ENCODE measurements around the gene SCGB1D4.

The SCGB1D4 gene

DNA sequence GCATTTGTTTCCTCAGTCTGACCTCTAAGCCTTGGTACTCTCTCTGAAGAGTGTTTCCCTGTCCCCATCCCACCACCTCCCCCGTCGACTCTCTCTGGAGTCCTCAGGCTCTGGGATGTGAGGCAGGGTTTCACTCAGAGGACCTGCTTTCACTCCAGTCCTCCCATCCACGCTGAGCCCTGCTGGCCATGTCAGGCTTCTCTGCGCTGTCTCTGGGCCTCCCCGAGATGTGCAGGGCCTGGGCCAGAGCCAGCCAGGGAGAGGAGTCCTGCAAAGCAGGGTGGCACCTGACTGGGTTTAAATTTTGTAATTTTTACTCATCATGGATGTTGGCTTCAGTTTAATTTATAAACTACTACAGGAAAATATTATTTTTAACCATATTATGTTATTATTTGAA lies 25.6 kb downstream of the SCGB1D4 start:
- Histone ChIP-seq H3K9ac (ENCODE audit: low read length) (no peak overlapping the region), H3K27me3 (ENCODE audit: low read depth, low read length) (peaks cover 13% of the 10 kb centered on the region), H3K27ac (ENCODE audit: low read length) (no peak overlapping the region), H3K4me2 (ENCODE audit: low read length) (no peak overlapping the region), H3K4me3 (ENCODE audit: low read length) (no peak overlapping the region), H4K20me1 (ENCODE audit: insufficient read depth, low read length) (no peaks in the 10 kb centered on the region), H2AFZ (ENCODE audit: low read depth, low read length) (no peak overlapping the region), H3K9me3 (ENCODE audit: insufficient read depth, low read length) (no peaks in the 10 kb centered on the region), H3K4me1 (ENCODE audit: low read length) (no peaks in the 10 kb centered on the region), H3K36me3 (replicated peaks; ENCODE audit: low read depth, low read length) (no peaks in the 10 kb centered on the region), H3K79me2 (ENCODE audit: low read length) (no peaks in the 10 kb centered on the region)
- TF ChIP-seq EZH2phosphoT487 (IDR thresholded peaks at IDR 0.05; ENCODE audit: low read depth), result no peak
- TF ChIP-seq, protein P1, sequence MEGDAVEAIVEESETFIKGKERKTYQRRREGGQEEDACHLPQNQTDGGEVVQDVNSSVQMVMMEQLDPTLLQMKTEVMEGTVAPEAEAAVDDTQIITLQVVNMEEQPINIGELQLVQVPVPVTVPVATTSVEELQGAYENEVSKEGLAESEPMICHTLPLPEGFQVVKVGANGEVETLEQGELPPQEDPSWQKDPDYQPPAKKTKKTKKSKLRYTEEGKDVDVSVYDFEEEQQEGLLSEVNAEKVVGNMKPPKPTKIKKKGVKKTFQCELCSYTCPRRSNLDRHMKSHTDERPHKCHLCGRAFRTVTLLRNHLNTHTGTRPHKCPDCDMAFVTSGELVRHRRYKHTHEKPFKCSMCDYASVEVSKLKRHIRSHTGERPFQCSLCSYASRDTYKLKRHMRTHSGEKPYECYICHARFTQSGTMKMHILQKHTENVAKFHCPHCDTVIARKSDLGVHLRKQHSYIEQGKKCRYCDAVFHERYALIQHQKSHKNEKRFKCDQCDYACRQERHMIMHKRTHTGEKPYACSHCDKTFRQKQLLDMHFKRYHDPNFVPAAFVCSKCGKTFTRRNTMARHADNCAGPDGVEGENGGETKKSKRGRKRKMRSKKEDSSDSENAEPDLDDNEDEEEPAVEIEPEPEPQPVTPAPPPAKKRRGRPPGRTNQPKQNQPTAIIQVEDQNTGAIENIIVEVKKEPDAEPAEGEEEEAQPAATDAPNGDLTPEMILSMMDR (IDR thresholded peaks at IDR 0.05; ENCODE audit: low read depth, low read length), result no peak

DNA sequence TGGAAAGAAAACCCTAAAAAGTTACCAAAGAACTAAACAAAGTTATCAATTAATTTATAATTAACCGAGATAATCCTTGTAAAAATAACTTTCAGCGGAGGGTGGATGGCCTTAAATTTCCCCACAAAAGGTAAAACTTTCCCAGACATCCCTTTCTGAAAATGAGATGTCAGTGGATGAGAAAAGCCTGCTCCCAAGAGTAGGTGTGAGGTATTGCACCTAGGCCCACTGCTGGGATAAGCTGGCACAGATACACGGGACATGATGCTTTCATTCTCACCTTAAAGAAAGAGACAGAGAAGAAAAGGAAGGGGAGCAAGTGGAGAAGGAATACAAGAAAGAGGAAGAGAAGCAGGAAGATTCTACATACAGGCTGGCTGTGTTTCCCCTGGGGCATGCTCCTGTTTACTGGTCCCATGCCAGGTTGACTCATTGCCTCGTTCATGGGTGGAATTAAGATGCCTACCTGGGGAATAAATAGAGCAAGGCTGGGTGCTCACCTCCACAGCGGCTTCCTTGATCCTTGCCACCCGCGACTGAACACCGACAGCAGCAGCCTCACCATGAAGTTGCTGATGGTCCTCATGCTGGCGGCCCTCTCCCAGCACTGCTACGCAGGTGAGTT lies 29.1 kb downstream of the SCGB1D4 start, which contains the start of gene SCGB2A2:
Gene SCGB2A2, plus strand, starts transcription at position 505 of the 625 bp plus-strand sequence. Its CDS starts 59 bp downstream, at position 564.
- H2AFZ ChIP-seq (ENCODE audit: low read depth, low read length), result no peak within 1 kb of the TSS
- H3K36me3 ChIP-seq (replicated peaks; ENCODE audit: low read depth, low read length), result no peaks in the 10 kb centered on the region
- H3K4me1 ChIP-seq (ENCODE audit: low read length), result no peaks in the 10 kb centered on the region
- H3K79me2 ChIP-seq (ENCODE audit: low read length), result no peaks in the 10 kb centered on the region
- H3K27me3 ChIP-seq (ENCODE audit: low read depth, low read length), result peaks cover 21% of the 10 kb centered on the region
- TF ChIP-seq EZH2phosphoT487 (IDR thresholded peaks at IDR 0.05; ENCODE audit: low read depth), result no peak
- TF ChIP-seq, protein P1 (IDR thresholded peaks at IDR 0.05; ENCODE audit: low read depth, low read length), result peak; percentile 23
- H3K4me3 ChIP-seq (ENCODE audit: low read length), result no peak within 1 kb of the TSS
- no peak within 1 kb of the TSS for H3K4me2 ChIP-seq (ENCODE audit: low read length)
- no peak within 1 kb of the TSS for H3K9ac ChIP-seq (ENCODE audit: low read length)
- H4K20me1 ChIP-seq (ENCODE audit: insufficient read depth, low read length), result no peaks in the 10 kb centered on the region
- H3K9me3 ChIP-seq (ENCODE audit: insufficient read depth, low read length), result no peaks in the 10 kb centered on the region
- H3K27ac ChIP-seq (ENCODE audit: low read length), result no peak within 1 kb of the TSS

DNA sequence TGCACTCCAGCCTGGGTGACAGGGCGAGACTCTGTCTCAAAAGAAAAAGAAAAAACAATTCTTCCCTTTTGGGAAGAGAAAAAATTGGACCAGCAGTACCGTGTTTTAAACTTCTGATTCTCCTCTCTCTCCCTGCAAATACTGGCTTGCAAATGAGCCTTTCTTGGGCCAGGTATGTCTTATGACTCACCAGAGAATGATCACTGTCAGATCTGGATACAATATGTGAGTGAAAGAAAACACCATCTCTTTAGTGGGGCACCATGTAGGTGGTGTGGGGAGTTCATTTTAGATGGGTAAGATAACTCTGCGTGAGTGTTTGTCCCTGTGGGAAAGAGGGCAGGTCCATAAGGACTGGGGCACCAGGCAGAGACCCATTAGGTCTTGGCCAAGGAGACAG lies 31.3 kb downstream of the SCGB1D4 start:
- TF ChIP-seq, protein P1 (IDR thresholded peaks at IDR 0.05; ENCODE audit: low read depth, low read length), result no peak
- H3K27me3 ChIP-seq (ENCODE audit: low read depth, low read length), result peaks cover 39% of the 10 kb centered on the region
- no peak overlapping the region for H3K4me2 ChIP-seq (ENCODE audit: low read length)
- H4K20me1 ChIP-seq (ENCODE audit: insufficient read depth, low read length), result no peaks in the 10 kb centered on the region
- no peaks in the 10 kb centered on the region for H3K9me3 ChIP-seq (ENCODE audit: insufficient read depth, low read length)
- no peaks in the 10 kb centered on the region for H3K36me3 ChIP-seq (replicated peaks; ENCODE audit: low read depth, low read length)
- no peak overlapping the region for H3K9ac ChIP-seq (ENCODE audit: low read length)
- no peaks in the 10 kb centered on the region for H3K4me1 ChIP-seq (ENCODE audit: low read length)
- H2AFZ ChIP-seq (ENCODE audit: low read depth, low read length), result no peak overlapping the region
- H3K79me2 ChIP-seq (ENCODE audit: low read length), result no peaks in the 10 kb centered on the region
- no peak overlapping the region for H3K4me3 ChIP-seq (ENCODE audit: low read length)
- no peak overlapping the region for H3K27ac ChIP-seq (ENCODE audit: low read length)

DNA sequence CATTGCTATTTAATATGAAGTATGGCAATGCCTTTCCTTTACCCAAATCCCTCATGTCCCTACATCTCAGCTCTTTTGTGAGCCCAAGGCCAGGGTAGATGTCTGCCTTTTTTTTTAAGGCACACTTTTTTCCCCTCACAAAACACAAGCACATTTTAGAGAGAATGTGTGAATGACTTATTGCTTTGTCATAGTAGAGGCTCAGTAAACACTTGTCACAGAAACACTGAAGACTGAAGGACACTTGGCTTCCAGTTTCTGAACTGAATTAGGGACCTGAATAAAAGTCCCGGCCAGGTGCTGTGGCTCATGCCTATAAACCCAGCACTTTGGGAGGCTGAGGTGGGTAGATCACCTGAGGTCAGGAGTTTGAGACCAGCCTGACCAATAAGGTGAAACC lies 31.8 kb downstream of the SCGB1D4 start:
- H3K27ac ChIP-seq (ENCODE audit: low read length), result no peak overlapping the region
- no peaks in the 10 kb centered on the region for H4K20me1 ChIP-seq (ENCODE audit: insufficient read depth, low read length)
- H3K4me2 ChIP-seq (ENCODE audit: low read length), result no peak overlapping the region
- no peaks in the 10 kb centered on the region for H3K4me1 ChIP-seq (ENCODE audit: low read length)
- H2AFZ ChIP-seq (ENCODE audit: low read depth, low read length), result no peak overlapping the region
- no peak overlapping the region for H3K9ac ChIP-seq (ENCODE audit: low read length)
- no peak overlapping the region for H3K4me3 ChIP-seq (ENCODE audit: low read length)
- TF ChIP-seq, protein P1 (IDR thresholded peaks at IDR 0.05; ENCODE audit: low read depth, low read length), result no peak
- no peak for TF ChIP-seq EZH2phosphoT487 (IDR thresholded peaks at IDR 0.05; ENCODE audit: low read depth)
- H3K79me2 ChIP-seq (ENCODE audit: low read length), result no peaks in the 10 kb centered on the region
- H3K36me3 ChIP-seq (replicated peaks; ENCODE audit: low read depth, low read length), result no peaks in the 10 kb centered on the region
- H3K27me3 ChIP-seq (ENCODE audit: low read depth, low read length), result peaks cover 39% of the 10 kb centered on the region
- H3K9me3 ChIP-seq (ENCODE audit: insufficient read depth, low read length), result no peaks in the 10 kb centered on the region
